ENCODE results near the gene PDS5A.
A peak's percentile ranks its signal among the peaks of the same experiment; 100 is the strongest.

Gene PDS5A

GRCh38 chr4:39898015-39898414 is 79.7 kb downstream of the PDS5A start:
- Mint-ChIP-seq H3K4me1 (ENCODE audit: low read depth) (peaks cover 5% of the 10 kb centered on the region), H3K27ac (no peak overlapping the region), H3K27me3 (no peaks in the 10 kb centered on the region), H3K4me3 (no peak overlapping the region), H3K36me3 (ENCODE audit: low read depth) (peaks cover 95% of the 10 kb centered on the region), H3K9me3 (no peaks in the 10 kb centered on the region)
- no peak for DNase-seq

- H3K27me3 Mint-ChIP-seq, result no peaks in the 10 kb centered on the region
Observed at GRCh38 chr4:39893693-39894072, 84.0 kb downstream of the PDS5A start.

GRCh38 chr4:39892988-39893692 is 84.6 kb downstream of the PDS5A start:
- Mint-ChIP-seq H3K9me3 (no peaks in the 10 kb centered on the region), H3K4me1 (ENCODE audit: low read depth) (no peaks in the 10 kb centered on the region), H3K36me3 (ENCODE audit: low read depth) (peaks cover 87% of the 10 kb centered on the region), H3K27ac (no peak overlapping the region), H3K4me3 (no peak overlapping the region), H3K27me3 (no peaks in the 10 kb centered on the region)
- DNase-seq, result no peak

More at GRCh38 chr4:39893693-39894072, 84.0 kb downstream of the PDS5A start:
- DNase-seq, result no peak
- H3K36me3 Mint-ChIP-seq (ENCODE audit: low read depth), result peaks cover 87% of the 10 kb centered on the region
- no peak overlapping the region for H3K27ac Mint-ChIP-seq
- no peaks in the 10 kb centered on the region for H3K4me1 Mint-ChIP-seq (ENCODE audit: low read depth)
- no peaks in the 10 kb centered on the region for H3K9me3 Mint-ChIP-seq
- no peak overlapping the region for H3K4me3 Mint-ChIP-seq

- no peaks in the 10 kb centered on the region for H3K4me1 Mint-ChIP-seq (ENCODE audit: low read depth)
- peaks cover 86% of the 10 kb centered on the region for H3K36me3 Mint-ChIP-seq (ENCODE audit: low read depth)
- H3K27ac Mint-ChIP-seq, result no peak overlapping the region
- no peak for DNase-seq
- H3K4me3 Mint-ChIP-seq, result no peak overlapping the region
- H3K27me3 Mint-ChIP-seq, result no peaks in the 10 kb centered on the region
- H3K9me3 Mint-ChIP-seq, result no peaks in the 10 kb centered on the region
Observed at GRCh38 chr4:39889226-39889625, 88.5 kb downstream of the PDS5A start.

GRCh38 chr4:39888541-39888940 is 89.2 kb downstream of the PDS5A start:
- Mint-ChIP-seq H3K4me1 (ENCODE audit: low read depth) (no peaks in the 10 kb centered on the region), H3K9me3 (no peaks in the 10 kb centered on the region), H3K27me3 (no peaks in the 10 kb centered on the region), H3K36me3 (ENCODE audit: low read depth) (peaks cover 87% of the 10 kb centered on the region), H3K27ac (peak overlapping the region; percentile 6), H3K4me3 (no peak overlapping the region)
- DNase-seq, result no peak

GRCh38 chr4:39883646-39884045 is 94.1 kb downstream of the PDS5A start:
- Mint-ChIP-seq H3K4me1 (ENCODE audit: low read depth) (peaks cover 1% of the 10 kb centered on the region), H3K9me3 (no peaks in the 10 kb centered on the region), H3K4me3 (no peak overlapping the region), H3K27ac (peak overlapping the region; percentile 50), H3K36me3 (ENCODE audit: low read depth) (peaks cover 94% of the 10 kb centered on the region), H3K27me3 (no peaks in the 10 kb centered on the region)
- no peak for DNase-seq

- no peak for DNase-seq
- peaks cover 1% of the 10 kb centered on the region for H3K4me1 Mint-ChIP-seq (ENCODE audit: low read depth)
- H3K27me3 Mint-ChIP-seq, result no peaks in the 10 kb centered on the region
- H3K9me3 Mint-ChIP-seq, result no peaks in the 10 kb centered on the region
- H3K4me3 Mint-ChIP-seq, result no peak overlapping the region
- no peak overlapping the region for H3K27ac Mint-ChIP-seq
- peaks cover 88% of the 10 kb centered on the region for H3K36me3 Mint-ChIP-seq (ENCODE audit: low read depth)
Observed at GRCh38 chr4:39881789-39882188, 95.9 kb downstream of the PDS5A start.

- no peaks in the 10 kb centered on the region for H3K27me3 Mint-ChIP-seq
- peaks cover 15% of the 10 kb centered on the region for H3K4me1 Mint-ChIP-seq (ENCODE audit: low read depth)
- H3K9me3 Mint-ChIP-seq, result no peaks in the 10 kb centered on the region
- H3K27ac Mint-ChIP-seq, result no peak overlapping the region
- peaks cover 88% of the 10 kb centered on the region for H3K36me3 Mint-ChIP-seq (ENCODE audit: low read depth)
- H3K4me3 Mint-ChIP-seq, result no peak overlapping the region
- no peak for DNase-seq
Observed at GRCh38 chr4:39877971-39878370, 99.7 kb downstream of the PDS5A start.

- DNase-seq, result no peak
- Mint-ChIP-seq H3K36me3 (ENCODE audit: low read depth) (peaks cover 89% of the 10 kb centered on the region), H3K4me3 (no peak overlapping the region)
Observed at GRCh38 chr4:39873823-39874222, 103.9 kb downstream of the PDS5A start.

GRCh38 chr4:39865280-39865679 is 112.4 kb downstream of the PDS5A start:
- H3K4me3 Mint-ChIP-seq, result no peak overlapping the region
- H3K4me1 Mint-ChIP-seq (ENCODE audit: low read depth), result peaks cover 4% of the 10 kb centered on the region
- H3K27ac Mint-ChIP-seq, result peak overlapping the region; percentile 59
- H3K9me3 Mint-ChIP-seq, result no peaks in the 10 kb centered on the region
- H3K27me3 Mint-ChIP-seq, result no peaks in the 10 kb centered on the region
- no peak for DNase-seq
- H3K36me3 Mint-ChIP-seq (ENCODE audit: low read depth), result peaks cover 86% of the 10 kb centered on the region

More at GRCh38 chr4:39873823-39874222, 103.9 kb downstream of the PDS5A start:
- H3K4me1 Mint-ChIP-seq (ENCODE audit: low read depth), result peaks cover 15% of the 10 kb centered on the region
- no peaks in the 10 kb centered on the region for H3K27me3 Mint-ChIP-seq
- no peaks in the 10 kb centered on the region for H3K9me3 Mint-ChIP-seq
- peak overlapping the region; percentile 49 for H3K27ac Mint-ChIP-seq

- no peaks in the 10 kb centered on the region for H3K9me3 Mint-ChIP-seq
- H3K4me3 Mint-ChIP-seq, result no peak overlapping the region
- no peak overlapping the region for H3K27ac Mint-ChIP-seq
- no peaks in the 10 kb centered on the region for H3K27me3 Mint-ChIP-seq
- H3K4me1 Mint-ChIP-seq (ENCODE audit: low read depth), result peaks cover 4% of the 10 kb centered on the region
- no peak for DNase-seq
- H3K36me3 Mint-ChIP-seq (ENCODE audit: low read depth), result peaks cover 86% of the 10 kb centered on the region
Observed at GRCh38 chr4:39864391-39864790, 113.3 kb downstream of the PDS5A start.

- DNase-seq, result no peak
- Mint-ChIP-seq H3K27ac (peak overlapping the region; percentile 18), H3K4me3 (no peak overlapping the region), H3K9me3 (peaks cover 4% of the 10 kb centered on the region), H3K27me3 (no peaks in the 10 kb centered on the region), H3K4me1 (ENCODE audit: low read depth) (peaks cover 6% of the 10 kb centered on the region), H3K36me3 (ENCODE audit: low read depth) (peaks cover 91% of the 10 kb centered on the region)
Observed at GRCh38 chr4:39860804-39861203, 116.9 kb downstream of the PDS5A start.

GRCh38 chr4:39855909-39856512 is 121.7 kb downstream of the PDS5A start:
- peaks cover 10% of the 10 kb centered on the region for H3K4me1 Mint-ChIP-seq (ENCODE audit: low read depth)
- H3K4me3 Mint-ChIP-seq, result no peak overlapping the region
- DNase-seq, result no peak
- H3K36me3 Mint-ChIP-seq (ENCODE audit: low read depth), result peaks cover 90% of the 10 kb centered on the region
- H3K9me3 Mint-ChIP-seq, result peaks cover 10% of the 10 kb centered on the region
- no peaks in the 10 kb centered on the region for H3K27me3 Mint-ChIP-seq
- H3K27ac Mint-ChIP-seq, result peak overlapping the region; percentile 71

GRCh38 chr4:39852636-39853035 is 125.1 kb downstream of the PDS5A start:
- H3K9me3 Mint-ChIP-seq, result peaks cover 10% of the 10 kb centered on the region
- no peaks in the 10 kb centered on the region for H3K27me3 Mint-ChIP-seq
- peaks cover 83% of the 10 kb centered on the region for H3K36me3 Mint-ChIP-seq (ENCODE audit: low read depth)
- H3K27ac Mint-ChIP-seq, result no peak overlapping the region
- no peak for DNase-seq
- no peak overlapping the region for H3K4me3 Mint-ChIP-seq
- H3K4me1 Mint-ChIP-seq (ENCODE audit: low read depth), result peaks cover 10% of the 10 kb centered on the region

- DNase-seq, result no peak
- Mint-ChIP-seq H3K4me1 (ENCODE audit: low read depth) (peaks cover 3% of the 10 kb centered on the region), H3K9me3 (peaks cover 5% of the 10 kb centered on the region)
Observed at GRCh38 chr4:39850727-39851126, 127.0 kb downstream of the PDS5A start.

More at GRCh38 chr4:39850727-39851126, 127.0 kb downstream of the PDS5A start:
- H3K27me3 Mint-ChIP-seq, result no peaks in the 10 kb centered on the region
- H3K4me3 Mint-ChIP-seq, result no peak overlapping the region
- peaks cover 77% of the 10 kb centered on the region for H3K36me3 Mint-ChIP-seq (ENCODE audit: low read depth)
- H3K27ac Mint-ChIP-seq, result no peak overlapping the region

All from activated T-cell treated with anti-CD3 and anti-CD28 coated beads, Interleukin-2, amount 50 U/mL, for 24 hours (primary cell).